K562 (cell line): Measurements from ENCODE around the gene FANCD2. TPM values are rescaled to one million over a fixed set of nuclear protein-coding genes. Genes with fewer than 3 reads are reported as not detected.

Experiments used
- ATAC-seq: fragments of 200-7000 bp; cut with Tn5 transposase; 3 replicates; pipeline ENCODE4 v1.9.1; 2020; ENCODE audit warnings: moderate library complexity
- BruUV-seq: library from RNA; stranded (reverse); fragments of 400-500 nt; replicated peaks from 2 replicates; lab custom pipeline; 2021; lab: Mats Ljungman, UMichigan
- CTCF ChIA-PET: fragments of 300-600 bp; formaldehyde crosslinking; extraction: SDS; loops from one replicate; lab custom pipeline; 2021; ENCODE audit warnings: low intra/inter-chr PET ratio; lab: Yijun Ruan, JAX
- POLR2A ChIA-PET: fragments of 300-600, 350-650 bp; sonication (Branson Sonifier 250); formaldehyde crosslinking; extraction: SDS; loops from one replicate; lab custom pipeline; 2021; ENCODE audit warnings: antibody characterized with exemption, inconsistent platforms; lab: Yijun Ruan, JAX
- DNase-seq, 4 experiments: peaks; one replicate each; pipeline versions ENCODE4 v3.0.0 to v3.0.0-alpha.2; 2011 to 2018; ENCODE audit warnings: low spot score in 3 of 4, mixed read lengths in 3 of 4; ENCODE audit errors: extremely low read depth in 1 of 4
- FAIRE-seq: peaks from 2 replicates; lab custom pipeline; 2011; peaks lifted over from hg19 to GRCh38; lab: Jason Lieb, UNC
- H2AFZ ChIP-seq: 2 replicates; pipeline ENCODE4 v1.6.0; 2011; ENCODE audit warnings: low read depth, low read length, control low read depth, inconsistent platforms
- H3K27ac ChIP-seq: fragments of 200-600 bp; 3 replicates; pipeline ENCODE4 v1.8.0; 2011; ENCODE audit warnings: low read depth, mild to moderate bottlenecking, control low read depth, inconsistent platforms, low read length, moderate library complexity, mixed read lengths; ENCODE audit errors: extremely low read depth
- H3K27me3 ChIP-seq, 2 experiments: fragments of 300-600 bp in 1 of 2; 2 replicates in 1 of 2; 3 replicates in 1 of 2; pipeline versions ENCODE4 v1.6.0 to v1.8.0; 2011; ENCODE audit warnings: inconsistent platforms in 2 of 2, low read length in 2 of 2, mild to moderate bottlenecking in 1 of 2, mixed read lengths in 1 of 2, moderate library complexity in 1 of 2; ENCODE audit not compliant: control insufficient read depth in 2 of 2, insufficient read depth in 2 of 2
- H3K36me3 ChIP-seq: fragments of 300-600 bp; 3 replicates; pipeline ENCODE4 v1.8.0; 2011; ENCODE audit warnings: mild to moderate bottlenecking, low read length, inconsistent platforms; ENCODE audit not compliant: control insufficient read depth, insufficient read depth
- H3K4me1 ChIP-seq, 2 experiments: fragments of 200-600 bp in 1 of 2; replicated peaks in 1 of 2; 2 replicates in 1 of 2; 3 replicates in 1 of 2; pipeline versions ENCODE4 v1.5.1 to v1.8.0; 2011; ENCODE audit warnings: inconsistent platforms in 2 of 2, low read length in 2 of 2, mild to moderate bottlenecking in 1 of 2, mixed read lengths in 1 of 2, moderate library complexity in 1 of 2; ENCODE audit not compliant: control insufficient read depth in 2 of 2, insufficient read depth in 2 of 2
- H3K4me2 ChIP-seq: 2 replicates; pipeline ENCODE4 v1.6.1; 2011; ENCODE audit warnings: low read length, control low read depth, inconsistent platforms, mixed read lengths; ENCODE audit not compliant: insufficient read depth
- H3K4me3 ChIP-seq: fragments of 200-600 bp; sonication (generic), shearing (Covaris generic); 2 replicates; pipeline ENCODE4 v1.5.1; 2016; ENCODE audit warnings: control low read depth, inconsistent platforms
- H3K79me2 ChIP-seq: fragments of 200-600 bp; 3 replicates; pipeline ENCODE4 v1.8.0; 2011; ENCODE audit warnings: low read length, inconsistent platforms; ENCODE audit not compliant: control insufficient read depth, insufficient read depth
- H3K9ac ChIP-seq, 2 experiments: 2 replicates each; pipeline versions ENCODE4 v1.6.0 to v1.6.1; 2011; ENCODE audit warnings: low read depth in 2 of 2, low read length in 2 of 2, control low read depth in 1 of 2, inconsistent platforms in 1 of 2, mild to moderate bottlenecking in 1 of 2, mixed read lengths in 1 of 2; ENCODE audit not compliant: insufficient read depth in 1 of 2
- H3K9me1 ChIP-seq: one replicate; pipeline ENCODE4 v1.6.0; 2011; ENCODE audit warnings: inconsistent platforms, mild to moderate bottlenecking, low read length, moderate library complexity; ENCODE audit not compliant: control insufficient read depth, insufficient read depth
- H3K9me3 ChIP-seq: replicated peaks from 2 replicates; pipeline ENCODE4 v1.5.1; 2011; ENCODE audit warnings: low read depth, low read length, inconsistent platforms; ENCODE audit not compliant: control insufficient read depth, insufficient read depth
- H4K20me1 ChIP-seq: replicated peaks from 2 replicates; pipeline ENCODE4 v1.6.1; 2011; ENCODE audit warnings: low read length, inconsistent platforms, mixed read lengths; ENCODE audit not compliant: control insufficient read depth, insufficient read depth
- ATF3 ChIP-seq, 2 experiments: fragments of 450-650 bp in 1 of 2; sonication (generic) in 1 of 2; formaldehyde crosslinking in 1 of 2; IDR thresholded peaks in 1 of 2; conservative IDR thresholded peaks in 1 of 2; 2 replicates each; pipeline versions ENCODE4 v1.6.1 to v1.8.1; 2016 to 2023; ENCODE audit warnings: mild to moderate bottlenecking in 2 of 2, moderate library complexity in 2 of 2, inconsistent platforms in 1 of 2, missing genetic modification reagents in 1 of 2
- PATZ1 ChIP-seq: fragments of 250-450 bp; sonication (Bioruptor Pico); IDR thresholded peaks from 2 replicates; pipeline ENCODE4 v1.5.0; 2020; ENCODE audit warnings: mild to moderate bottlenecking, borderline replicate concordance
- in situ Hi-C: fragments of 300-500 bp; cut with MboI; formaldehyde crosslinking; loops from 4 replicates; pipeline ENCODE4 v1.15.0; 2018; ENCODE audit warnings: inconsistent platforms, mixed read lengths
- intact Hi-C: fragments of 100-400 bp; cut with micrococcal nuclease; formaldehyde crosslinking; loops from 2 replicates; pipeline ENCODE4 v1.14.2; 2022
- polyA plus RNA-seq, 8 experiments: library from polyadenylated mRNA; depleted of rRNA in 4 of 8; stranded (reverse) in 5 of 8; unstranded in 3 of 8; fragments of >200 nt; fragmentation: Nextera tagmentation in 2 of 8; fragmentation: Illumina TruSeq in 1 of 8; extraction: Ambion mirVana in 2 of 8; extraction: Trizol in 1 of 8; gene quantifications; 2 replicates each; pipeline versions ENCODE4 v1.2.1 to v1.2.3, GENCODE V29; 2011 to 2014; ENCODE audit warnings: inconsistent platforms in 1 of 8, missing spikeins in 1 of 8
- total RNA-seq, 7 experiments: library from RNA; depleted of rRNA in 6 of 7; stranded (reverse); fragments of >200 nt in 6 of 7; fragmentation: Illumina TruSeq in 2 of 7; extraction: Trizol in 2 of 7; gene quantifications; 2 replicates each; pipeline versions ENCODE4 v1.2.1 to v1.2.3, GENCODE V29; 2011 to 2021; ENCODE audit warnings: low replicate concordance in 1 of 7

Gene FANCD2
- total and polyA plus RNA-seq, 9 of the 15 experiments (the other 6 are each of a cell fraction or from before 2014, with no cell fraction given) = 59.4 to 137 (median 96.1) TPM

- intact Hi-C loops (no loop called here), in situ Hi-C loops (no loop called here)
- H3K36me3 ChIP-seq = peaks cover 77% of the 10 kb centered on the region
- ATAC-seq (no peak), DNase-seq (no peak), FAIRE-seq (no peak)
- no peak overlapping the region for H3K27ac ChIP-seq
- H3K4me2 ChIP-seq = no peak overlapping the region
- no peaks in the 10 kb centered on the region for H3K27me3 ChIP-seq
- no peak overlapping the region for H3K9ac ChIP-seq
- no peak overlapping the region for H3K4me3 ChIP-seq
- no peaks in the 10 kb centered on the region for H3K9me3 ChIP-seq
- H4K20me1 ChIP-seq = no peaks in the 10 kb centered on the region
- H3K9me1 ChIP-seq = no peaks in the 10 kb centered on the region
- no peaks in the 10 kb centered on the region for H3K4me1 ChIP-seq
- TF ChIP-seq PATZ1 (CRISPR knock-in tag) (no peak), ATF3 (IDR thresholded peaks at IDR 0.05) (peak; percentile 28; the same call in 1 of the 2 replicates), ATF3 (CRISPR knock-in tag; conservative IDR thresholded peaks at IDR 0.05) (no peak)
- ChIA-PET POLR2A (no interaction called here), CTCF (no interaction called here)
- H3K79me2 ChIP-seq = no peaks in the 10 kb centered on the region
- no peak overlapping the region for H2AFZ ChIP-seq
- BruUV-seq = no TSS peak
These were observed 48.4 kb downstream of the FANCD2 start for GRCh38 chr3:10074666-10075065.
